ENCODE results near the gene GDI2. TPM values are rescaled to one million over a fixed set of nuclear protein-coding genes. Genes with fewer than 3 reads are reported as not detected.
A peak's percentile ranks its signal among the peaks of the same experiment; 100 is the strongest.

GDI2 gene
- total and polyA plus RNA-seq, 2 of the 13 experiments (the other 11 are each of a cell fraction or from before 2014, with no cell fraction given) = 153 to 477 TPM

DNA sequence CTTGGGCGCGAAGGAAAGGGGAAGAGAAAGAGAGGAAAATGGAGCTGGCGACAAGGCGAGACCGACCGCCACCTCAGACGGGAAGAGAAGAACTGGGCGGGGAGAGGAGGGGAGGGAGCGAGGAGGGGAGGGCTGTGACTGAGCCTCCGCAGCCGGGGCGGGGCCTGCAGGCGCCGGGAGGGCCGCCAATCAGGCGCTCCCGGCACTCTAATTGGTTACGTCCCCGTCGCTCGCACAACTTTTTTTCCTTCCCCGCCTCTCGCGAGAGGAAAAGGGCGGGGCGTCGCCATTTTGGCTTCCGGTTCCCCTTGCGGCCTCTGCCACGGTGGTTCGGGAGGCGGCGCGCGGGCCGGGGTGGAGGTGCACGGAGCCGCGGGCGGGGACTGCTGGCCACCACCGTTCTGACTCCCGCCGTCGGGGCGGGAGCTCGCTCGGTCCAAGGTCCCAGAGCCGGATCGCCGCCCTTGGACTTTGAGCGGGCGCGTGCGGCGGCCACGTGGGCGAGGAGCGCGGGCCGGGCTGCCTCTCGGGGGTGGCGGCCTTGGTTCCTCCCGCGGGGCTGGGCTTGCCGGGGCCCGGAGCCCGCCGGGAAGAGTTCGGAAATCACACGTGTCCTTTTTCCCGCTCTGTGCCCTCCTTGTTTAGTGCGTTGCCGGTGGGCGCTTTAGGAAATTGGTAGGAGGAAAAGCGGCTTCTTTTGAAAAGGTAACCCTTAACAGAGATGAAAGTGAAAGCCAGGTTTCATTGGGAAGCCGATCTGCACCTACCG lies at the start of gene GDI2 (continued):
- TF ChIP-seq, protein P1, sequence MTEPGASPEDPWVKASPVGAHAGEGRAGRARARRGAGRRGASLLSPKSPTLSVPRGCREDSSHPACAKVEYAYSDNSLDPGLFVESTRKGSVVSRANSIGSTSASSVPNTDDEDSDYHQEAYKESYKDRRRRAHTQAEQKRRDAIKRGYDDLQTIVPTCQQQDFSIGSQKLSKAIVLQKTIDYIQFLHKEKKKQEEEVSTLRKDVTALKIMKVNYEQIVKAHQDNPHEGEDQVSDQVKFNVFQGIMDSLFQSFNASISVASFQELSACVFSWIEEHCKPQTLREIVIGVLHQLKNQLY (CRISPR knock-in tag; IDR thresholded peaks at IDR 0.05) = peak; percentile 98
- TF ChIP-seq RCOR2 (CRISPR knock-in tag; IDR thresholded peaks at IDR 0.05) (peak; percentile 42; the same call in 1 of the 2 replicates), MATR3 (CRISPR knock-in tag; IDR thresholded peaks at IDR 0.05) (no peak), KDM2A (CRISPR knock-in tag; IDR thresholded peaks at IDR 0.05; ENCODE audit: borderline replicate concordance, low read depth) (peak; percentile 88), PCBP1 (IDR thresholded peaks at IDR 0.05; ENCODE audit: borderline replicate concordance, low read depth, low read length) (peak; percentile 66; the same call in 1 of the 2 replicates), RAD51 (IDR thresholded peaks at IDR 0.05; ENCODE audit: borderline replicate concordance) (no peak), HNRNPLL (IDR thresholded peaks at IDR 0.05; ENCODE audit: low read depth, low read length, poor library complexity, severe bottlenecking) (peak; percentile 59), ZNF775 (CRISPR knock-in tag; IDR thresholded peaks at IDR 0.05; ENCODE audit: borderline replicate concordance) (no peak), KAT7 (CRISPR knock-in tag; IDR thresholded peaks at IDR 0.05; ENCODE audit: borderline replicate concordance) (peak; percentile 64; the same call in 1 of the 2 replicates), STAG1 (CRISPR knock-in tag; IDR thresholded peaks at IDR 0.05) (no peak), ZNF556 (CRISPR knock-in tag; IDR thresholded peaks at IDR 0.05; ENCODE audit: borderline replicate concordance) (0 out of 2 replicates have a peak, but pooled peaks have one; percentile 36), ZNF883 (CRISPR knock-in tag; IDR thresholded peaks at IDR 0.05; ENCODE audit: not compliant biosample characterization) (peak; percentile 83), PTBP1 (IDR thresholded peaks at IDR 0.05; ENCODE audit: low read depth, low read length, poor library complexity, severe bottlenecking) (no peak), TMF1 (CRISPR knock-in tag; IDR thresholded peaks at IDR 0.05; ENCODE audit: low read depth) (peak; percentile 96)
- TF ChIP-seq, protein P2, sequence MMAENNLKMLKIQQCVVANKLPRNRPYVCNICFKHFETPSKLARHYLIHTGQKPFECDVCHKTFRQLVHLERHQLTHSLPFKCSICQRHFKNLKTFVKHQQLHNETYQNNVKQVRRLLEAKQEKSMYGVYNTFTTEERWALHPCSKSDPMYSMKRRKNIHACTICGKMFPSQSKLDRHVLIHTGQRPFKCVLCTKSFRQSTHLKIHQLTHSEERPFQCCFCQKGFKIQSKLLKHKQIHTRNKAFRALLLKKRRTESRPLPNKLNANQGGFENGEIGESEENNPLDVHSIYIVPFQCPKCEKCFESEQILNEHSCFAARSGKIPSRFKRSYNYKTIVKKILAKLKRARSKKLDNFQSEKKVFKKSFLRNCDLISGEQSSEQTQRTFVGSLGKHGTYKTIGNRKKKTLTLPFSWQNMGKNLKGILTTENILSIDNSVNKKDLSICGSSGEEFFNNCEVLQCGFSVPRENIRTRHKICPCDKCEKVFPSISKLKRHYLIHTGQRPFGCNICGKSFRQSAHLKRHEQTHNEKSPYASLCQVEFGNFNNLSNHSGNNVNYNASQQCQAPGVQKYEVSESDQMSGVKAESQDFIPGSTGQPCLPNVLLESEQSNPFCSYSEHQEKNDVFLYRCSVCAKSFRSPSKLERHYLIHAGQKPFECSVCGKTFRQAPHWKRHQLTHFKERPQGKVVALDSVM (CRISPR knock-in tag; IDR thresholded peaks at IDR 0.05) = peak; percentile 82
- TF ChIP-seq, protein P3, sequence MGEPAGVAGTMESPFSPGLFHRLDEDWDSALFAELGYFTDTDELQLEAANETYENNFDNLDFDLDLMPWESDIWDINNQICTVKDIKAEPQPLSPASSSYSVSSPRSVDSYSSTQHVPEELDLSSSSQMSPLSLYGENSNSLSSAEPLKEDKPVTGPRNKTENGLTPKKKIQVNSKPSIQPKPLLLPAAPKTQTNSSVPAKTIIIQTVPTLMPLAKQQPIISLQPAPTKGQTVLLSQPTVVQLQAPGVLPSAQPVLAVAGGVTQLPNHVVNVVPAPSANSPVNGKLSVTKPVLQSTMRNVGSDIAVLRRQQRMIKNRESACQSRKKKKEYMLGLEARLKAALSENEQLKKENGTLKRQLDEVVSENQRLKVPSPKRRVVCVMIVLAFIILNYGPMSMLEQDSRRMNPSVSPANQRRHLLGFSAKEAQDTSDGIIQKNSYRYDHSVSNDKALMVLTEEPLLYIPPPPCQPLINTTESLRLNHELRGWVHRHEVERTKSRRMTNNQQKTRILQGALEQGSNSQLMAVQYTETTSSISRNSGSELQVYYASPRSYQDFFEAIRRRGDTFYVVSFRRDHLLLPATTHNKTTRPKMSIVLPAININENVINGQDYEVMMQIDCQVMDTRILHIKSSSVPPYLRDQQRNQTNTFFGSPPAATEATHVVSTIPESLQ (CRISPR knock-in tag; conservative IDR thresholded peaks at IDR 0.05) = peak; percentile 30; the same call in 1 of the 2 replicates
- TF ChIP-seq, protein P4, sequence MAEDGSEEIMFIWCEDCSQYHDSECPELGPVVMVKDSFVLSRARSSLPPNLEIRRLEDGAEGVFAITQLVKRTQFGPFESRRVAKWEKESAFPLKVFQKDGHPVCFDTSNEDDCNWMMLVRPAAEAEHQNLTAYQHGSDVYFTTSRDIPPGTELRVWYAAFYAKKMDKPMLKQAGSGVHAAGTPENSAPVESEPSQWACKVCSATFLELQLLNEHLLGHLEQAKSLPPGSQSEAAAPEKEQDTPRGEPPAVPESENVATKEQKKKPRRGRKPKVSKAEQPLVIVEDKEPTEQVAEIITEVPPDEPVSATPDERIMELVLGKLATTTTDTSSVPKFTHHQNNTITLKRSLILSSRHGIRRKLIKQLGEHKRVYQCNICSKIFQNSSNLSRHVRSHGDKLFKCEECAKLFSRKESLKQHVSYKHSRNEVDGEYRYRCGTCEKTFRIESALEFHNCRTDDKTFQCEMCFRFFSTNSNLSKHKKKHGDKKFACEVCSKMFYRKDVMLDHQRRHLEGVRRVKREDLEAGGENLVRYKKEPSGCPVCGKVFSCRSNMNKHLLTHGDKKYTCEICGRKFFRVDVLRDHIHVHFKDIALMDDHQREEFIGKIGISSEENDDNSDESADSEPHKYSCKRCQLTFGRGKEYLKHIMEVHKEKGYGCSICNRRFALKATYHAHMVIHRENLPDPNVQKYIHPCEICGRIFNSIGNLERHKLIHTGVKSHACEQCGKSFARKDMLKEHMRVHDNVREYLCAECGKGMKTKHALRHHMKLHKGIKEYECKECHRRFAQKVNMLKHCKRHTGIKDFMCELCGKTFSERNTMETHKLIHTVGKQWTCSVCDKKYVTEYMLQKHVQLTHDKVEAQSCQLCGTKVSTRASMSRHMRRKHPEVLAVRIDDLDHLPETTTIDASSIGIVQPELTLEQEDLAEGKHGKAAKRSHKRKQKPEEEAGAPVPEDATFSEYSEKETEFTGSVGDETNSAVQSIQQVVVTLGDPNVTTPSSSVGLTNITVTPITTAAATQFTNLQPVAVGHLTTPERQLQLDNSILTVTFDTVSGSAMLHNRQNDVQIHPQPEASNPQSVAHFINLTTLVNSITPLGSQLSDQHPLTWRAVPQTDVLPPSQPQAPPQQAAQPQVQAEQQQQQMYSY (CRISPR knock-in tag; IDR thresholded peaks at IDR 0.05) = 0 out of 2 replicates have a peak, but pooled peaks have one; percentile 36
